ENCODE results near the gene HSDL2.

Gene HSDL2

DNA sequence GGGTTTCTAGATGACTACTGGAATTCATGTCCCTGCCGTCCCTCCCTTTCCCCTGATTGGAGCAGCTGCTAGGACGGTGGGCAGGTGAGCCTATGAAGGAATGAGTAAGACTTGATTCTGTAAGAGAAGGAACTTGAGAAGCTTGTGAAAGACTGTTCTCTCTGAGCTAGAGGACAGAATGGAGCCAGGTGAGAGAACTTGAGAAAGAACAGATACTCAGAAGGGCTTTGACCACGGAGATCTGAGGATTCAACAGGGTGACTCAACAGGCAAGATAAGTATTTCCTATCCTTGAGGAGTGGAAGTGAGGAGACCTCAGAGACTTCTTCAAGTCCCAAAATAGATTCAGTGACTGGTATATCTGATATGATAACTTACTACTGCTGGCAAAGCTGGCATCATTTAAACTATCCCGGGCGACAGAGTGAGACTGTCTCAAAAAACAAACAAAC is 41.9 kb downstream of the HSDL2 start (continued):
- no peak for TF ChIP-seq PATZ1 (CRISPR knock-in tag; IDR thresholded peaks at IDR 0.05; ENCODE audit: borderline replicate concordance)

- no peak for ATAC-seq
Observed at GRCh38 chr9:112422417-112423148, 42.7 kb downstream of the HSDL2 start.

DNA sequence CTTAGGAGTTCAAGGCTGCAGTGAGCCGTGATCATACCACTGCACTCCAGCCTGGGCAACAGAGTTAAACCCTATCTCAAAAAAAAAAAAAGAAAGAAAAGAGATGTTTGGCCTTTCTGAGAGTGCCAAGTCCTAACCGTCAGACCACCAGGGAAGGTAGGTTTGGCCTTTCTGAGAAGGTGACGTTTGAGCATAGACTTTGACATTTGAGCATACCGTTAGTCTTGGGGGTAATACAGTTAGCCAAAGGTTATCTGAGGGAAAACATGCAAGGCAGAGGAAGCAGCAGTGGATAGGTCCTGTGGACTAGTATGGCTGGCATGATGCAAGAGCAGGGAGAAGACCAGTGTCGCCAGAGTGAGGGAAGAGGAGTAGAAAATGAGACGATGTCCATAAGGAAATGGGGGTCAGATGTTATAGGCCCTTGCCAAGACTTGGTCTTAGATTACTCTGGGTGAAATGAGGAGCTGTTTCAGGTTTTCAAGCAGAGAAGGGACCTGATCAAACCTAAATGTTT is 50.2 kb downstream of the HSDL2 start:
- no peak for ATAC-seq
- no peak for TF ChIP-seq RARB (CRISPR knock-in tag; IDR thresholded peaks at IDR 0.05)
- TF ChIP-seq, protein P1, sequence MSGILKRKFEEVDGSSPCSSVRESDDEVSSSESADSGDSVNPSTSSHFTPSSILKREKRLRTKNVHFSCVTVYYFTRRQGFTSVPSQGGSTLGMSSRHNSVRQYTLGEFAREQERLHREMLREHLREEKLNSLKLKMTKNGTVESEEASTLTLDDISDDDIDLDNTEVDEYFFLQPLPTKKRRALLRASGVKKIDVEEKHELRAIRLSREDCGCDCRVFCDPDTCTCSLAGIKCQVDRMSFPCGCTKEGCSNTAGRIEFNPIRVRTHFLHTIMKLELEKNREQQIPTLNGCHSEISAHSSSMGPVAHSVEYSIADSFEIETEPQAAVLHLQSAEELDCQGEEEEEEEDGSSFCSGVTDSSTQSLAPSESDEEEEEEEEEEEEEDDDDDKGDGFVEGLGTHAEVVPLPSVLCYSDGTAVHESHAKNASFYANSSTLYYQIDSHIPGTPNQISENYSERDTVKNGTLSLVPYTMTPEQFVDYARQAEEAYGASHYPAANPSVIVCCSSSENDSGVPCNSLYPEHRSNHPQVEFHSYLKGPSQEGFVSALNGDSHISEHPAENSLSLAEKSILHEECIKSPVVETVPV (CRISPR knock-in tag; IDR thresholded peaks at IDR 0.05), result no peak
- no peak for TF ChIP-seq ZNF70 (CRISPR knock-in tag; IDR thresholded peaks at IDR 0.05)
- TF ChIP-seq, protein P2, sequence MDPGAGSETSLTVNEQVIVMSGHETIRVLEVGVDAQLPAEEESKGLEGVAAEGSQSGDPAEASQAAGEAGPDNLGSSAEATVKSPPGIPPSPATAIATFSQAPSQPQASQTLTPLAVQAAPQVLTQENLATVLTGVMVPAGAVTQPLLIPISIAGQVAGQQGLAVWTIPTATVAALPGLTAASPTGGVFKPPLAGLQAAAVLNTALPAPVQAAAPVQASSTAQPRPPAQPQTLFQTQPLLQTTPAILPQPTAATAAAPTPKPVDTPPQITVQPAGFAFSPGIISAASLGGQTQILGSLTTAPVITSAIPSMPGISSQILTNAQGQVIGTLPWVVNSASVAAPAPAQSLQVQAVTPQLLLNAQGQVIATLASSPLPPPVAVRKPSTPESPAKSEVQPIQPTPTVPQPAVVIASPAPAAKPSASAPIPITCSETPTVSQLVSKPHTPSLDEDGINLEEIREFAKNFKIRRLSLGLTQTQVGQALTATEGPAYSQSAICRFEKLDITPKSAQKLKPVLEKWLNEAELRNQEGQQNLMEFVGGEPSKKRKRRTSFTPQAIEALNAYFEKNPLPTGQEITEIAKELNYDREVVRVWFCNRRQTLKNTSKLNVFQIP (CRISPR knock-in tag; IDR thresholded peaks at IDR 0.05; ENCODE audit: borderline replicate concordance, low read depth), result no peak
- no peak for TF ChIP-seq ZC3H10 (CRISPR knock-in tag; IDR thresholded peaks at IDR 0.05)
- no peak for TF ChIP-seq ARNTL (CRISPR knock-in tag; IDR thresholded peaks at IDR 0.05; ENCODE audit: borderline replicate concordance, low read depth)
- no peak for TF ChIP-seq ZNF8 (CRISPR knock-in tag; IDR thresholded peaks at IDR 0.05)
- TF ChIP-seq TSHZ2 (CRISPR knock-in tag; IDR thresholded peaks at IDR 0.05), result no peak
- no peak for TF ChIP-seq ESRRG (CRISPR knock-in tag; IDR thresholded peaks at IDR 0.05)
- no peak for TF ChIP-seq GLIS3 (CRISPR knock-in tag; IDR thresholded peaks at IDR 0.05)

More at GRCh38 chr9:112422417-112423148, 42.7 kb downstream of the HSDL2 start:
- TF ChIP-seq, protein P1 (CRISPR knock-in tag; IDR thresholded peaks at IDR 0.05), result no peak
- TF ChIP-seq OSR1 (CRISPR knock-in tag; IDR thresholded peaks at IDR 0.05), result no peak

DNA sequence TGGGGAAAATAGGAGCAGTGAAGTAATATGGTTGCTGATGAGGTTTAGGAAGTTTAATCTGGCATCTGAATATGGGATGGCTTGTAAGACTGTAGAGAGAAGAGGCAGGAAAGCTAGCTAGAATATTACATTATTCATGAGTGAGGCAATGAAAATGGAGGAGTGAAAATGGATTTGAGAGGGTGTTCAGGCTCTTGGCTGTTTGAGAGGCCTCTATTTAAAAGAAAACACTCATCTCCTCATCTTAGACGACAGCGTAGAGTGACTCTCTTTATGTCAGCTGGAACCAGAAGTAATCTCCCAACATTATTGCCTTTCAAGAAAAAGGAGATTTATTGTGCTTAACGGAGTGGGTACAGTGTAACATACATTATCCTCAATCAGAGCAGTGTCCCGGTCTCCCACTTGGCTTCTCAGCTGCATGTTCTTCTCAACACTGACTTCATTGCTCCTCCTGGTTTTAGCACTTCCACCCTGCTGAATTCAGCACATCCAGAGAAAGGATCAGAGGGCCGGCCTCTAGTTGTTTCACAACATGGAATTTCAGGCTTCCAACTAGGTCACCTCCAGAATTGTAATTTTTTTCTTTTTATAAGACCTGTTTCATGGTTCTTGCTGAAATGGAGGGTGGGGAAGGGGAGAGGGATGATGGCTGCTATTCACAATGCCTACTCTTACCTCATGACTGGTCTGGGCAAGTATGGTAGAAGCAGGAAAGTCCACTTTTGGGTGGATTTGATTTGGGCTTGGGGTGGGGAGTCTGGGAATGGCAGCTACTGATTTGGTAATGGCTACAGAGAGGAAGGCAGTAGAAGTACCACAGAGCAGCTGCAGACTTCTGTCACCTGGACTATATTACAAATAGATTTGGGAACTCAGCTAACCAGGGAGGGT is 53.8 kb downstream of the HSDL2 start:
- TF ChIP-seq ZNF565 (CRISPR knock-in tag; conservative IDR thresholded peaks at IDR 0.05; ENCODE audit: low read depth), result no peak
- TF ChIP-seq BACH2 (CRISPR knock-in tag; IDR thresholded peaks at IDR 0.05; ENCODE audit: borderline replicate concordance), result no peak
- TF ChIP-seq CREB5 (CRISPR knock-in tag; IDR thresholded peaks at IDR 0.05; ENCODE audit: low read depth), result no peak
- no peak for TF ChIP-seq ZFP3 (CRISPR knock-in tag; IDR thresholded peaks at IDR 0.05)
- no peak for TF ChIP-seq PPARA (CRISPR knock-in tag; IDR thresholded peaks at IDR 0.05; ENCODE audit: borderline replicate concordance)
- no peak for TF ChIP-seq ZNF70 (CRISPR knock-in tag; IDR thresholded peaks at IDR 0.05)
- ATAC-seq, result no peak

All from SK-N-SH treated with all-trans-retinoic acid at 6 μM for 48 hours (cell line).